D721Med (cell line): ENCODE results near the gene CUX1.

ENCODE experiments used
- DNase-seq: peaks from one replicate; pipeline ENCODE4 v3.0.0; 2011; ENCODE audit warnings: low spot score; ENCODE audit not compliant: insufficient read length
- FAIRE-seq: peaks from 2 replicates; lab custom pipeline; 2011; peaks lifted over from hg19 to GRCh38; lab: Jason Lieb, UNC
- CTCF ChIP-seq: IDR thresholded peaks from 2 replicates; pipeline ENCODE4 v1.5.1; 2012; ENCODE audit warnings: mild to moderate bottlenecking, control low read depth; ENCODE audit not compliant: insufficient read depth; ENCODE audit errors: missing control alignments

CUX1 gene

GRCh38 chr7:102169651-102170392 lies 352.4 kb downstream of the CUX1 start:
- FAIRE-seq (no peak), DNase-seq (no peak)
- no peak for TF ChIP-seq CTCF

- no peak for FAIRE-seq
- no peak for DNase-seq
- no peak for TF ChIP-seq CTCF
Observed at GRCh38 chr7:102170393-102170970, 353.1 kb downstream of the CUX1 start.

GRCh38 chr7:102173669-102174068 lies 356.2 kb downstream of the CUX1 start:
- DNase-seq = no peak

GRCh38 chr7:102175423-102176170 lies 358.2 kb downstream of the CUX1 start:
- no peak for FAIRE-seq
- DNase-seq = no peak
- TF ChIP-seq CTCF = no peak

More at GRCh38 chr7:102173669-102174068, 356.2 kb downstream of the CUX1 start:
- FAIRE-seq = no peak
- TF ChIP-seq CTCF = no peak

- no peak for FAIRE-seq
- TF ChIP-seq CTCF = no peak
- no peak for DNase-seq
Observed at GRCh38 chr7:102178410-102178809, 361.0 kb downstream of the CUX1 start.

- no peak for TF ChIP-seq CTCF
- DNase-seq = no peak
- no peak for FAIRE-seq
Observed at GRCh38 chr7:102180727-102181126, 363.3 kb downstream of the CUX1 start.
